HepG2 (cell line): Measurements from ENCODE around the gene GRAMD1A. TPM values are rescaled to one million over a fixed set of nuclear protein-coding genes. Genes with fewer than 3 reads are reported as not detected.

Experiments used
- ATAC-seq: fragments of 200-7000 bp; cut with Tn5 transposase; 3 replicates; pipeline ENCODE4 v1.9.1; 2020; ENCODE audit warnings: mild to moderate bottlenecking, moderate library complexity
- BruUV-seq: library from RNA; stranded (reverse); fragments of 400-500 nt; replicated peaks from 2 replicates; lab custom pipeline; 2021; lab: Mats Ljungman, UMichigan
- CTCF ChIA-PET: fragments of 300-600 bp; formaldehyde crosslinking; extraction: SDS; loops from one replicate; lab custom pipeline; 2021; ENCODE audit warnings: low total read pairs, inconsistent platforms, low intra/inter-chr PET ratio; lab: Yijun Ruan, JAX
- POLR2A ChIA-PET: fragments of 350-600 bp; sonication (Branson Sonifier 250); formaldehyde crosslinking; loops from one replicate; lab custom pipeline; 2020; ENCODE audit warnings: antibody characterized with exemption, inconsistent platforms; lab: Yijun Ruan, JAX
- DNase-seq: peaks from one replicate; pipeline ENCODE4 v3.0.0-alpha.2; 2015; ENCODE audit warnings: low spot score
- FAIRE-seq: peaks from 3 replicates; lab custom pipeline; 2011; peaks lifted over from hg19 to GRCh38; lab: Jason Lieb, UNC
- H2AFZ ChIP-seq: one replicate; pipeline ENCODE4 v1.6.1; 2011; ENCODE audit warnings: low read length, inconsistent platforms
- H3K27ac ChIP-seq: fragments of 300-600 bp; 3 replicates; pipeline ENCODE4 v1.8.0; 2011; ENCODE audit warnings: mixed run types, mild to moderate bottlenecking, mixed read lengths, low read length, inconsistent platforms; ENCODE audit not compliant: insufficient read depth; ENCODE audit errors: extremely low read length
- H3K27me3 ChIP-seq, 2 experiments: fragments of 200-600 bp in 1 of 2; 2 replicates in 1 of 2; 3 replicates in 1 of 2; pipeline versions ENCODE4 v1.6.0 to v1.8.0; 2011; ENCODE audit warnings: low read length in 2 of 2, mild to moderate bottlenecking in 2 of 2, moderate library complexity in 2 of 2, inconsistent platforms in 1 of 2; ENCODE audit not compliant: insufficient read depth in 2 of 2, control insufficient read depth in 1 of 2
- H3K36me3 ChIP-seq, 2 experiments: fragments of 200-600 bp in 1 of 2; replicated peaks in 1 of 2; 2 replicates in 1 of 2; 3 replicates in 1 of 2; pipeline versions ENCODE4 v1.5.1 to v1.8.0; 2011; ENCODE audit warnings: low read length in 2 of 2, inconsistent platforms in 1 of 2; ENCODE audit not compliant: insufficient read depth in 2 of 2, control insufficient read depth in 1 of 2
- H3K4me1 ChIP-seq: 2 replicates; pipeline ENCODE4 v1.5.1; 2012; ENCODE audit warnings: low read length, inconsistent platforms; ENCODE audit not compliant: insufficient read depth
- H3K4me2 ChIP-seq: 2 replicates; pipeline ENCODE4 v1.6.0; 2011; ENCODE audit warnings: low read depth, low read length, inconsistent platforms
- H3K4me3 ChIP-seq, 3 experiments: fragments of 200-600 bp in 1 of 3; sonication (generic), shearing (Covaris generic) in 1 of 3; replicated peaks in 1 of 3; 2 replicates each; pipeline ENCODE4 v1.5.1; 2011 to 2016; ENCODE audit warnings: low read length in 3 of 3, inconsistent platforms in 2 of 3, low read depth in 2 of 3, mild to moderate bottlenecking in 2 of 3, control low read depth in 1 of 3, mixed read lengths in 1 of 3; ENCODE audit not compliant: insufficient read depth in 1 of 3
- H3K79me2 ChIP-seq: one replicate; pipeline ENCODE4 v1.6.1; 2011; ENCODE audit warnings: low read length, inconsistent platforms; ENCODE audit not compliant: insufficient read depth
- H3K9ac ChIP-seq: 2 replicates; pipeline ENCODE4 v1.6.0; 2011; ENCODE audit warnings: mild to moderate bottlenecking, low read depth, low read length, inconsistent platforms; ENCODE audit not compliant: insufficient read depth
- H3K9me3 ChIP-seq: 2 replicates; pipeline ENCODE4 v1.5.1; 2012; ENCODE audit warnings: mild to moderate bottlenecking, low read length
- H4K20me1 ChIP-seq: 2 replicates; pipeline ENCODE4 v1.6.0; 2011; ENCODE audit warnings: inconsistent platforms, mild to moderate bottlenecking, low read length, moderate library complexity; ENCODE audit not compliant: insufficient read depth
- ARID2 ChIP-seq: sonication (generic); formaldehyde crosslinking; IDR thresholded peaks from 2 replicates; pipeline ENCODE4 v1.8.1; 2022; ENCODE audit warnings: mild to moderate bottlenecking, missing genetic modification reagents, borderline replicate concordance
- BORCS8-MEF2B ChIP-seq: sonication (generic); formaldehyde crosslinking; IDR thresholded peaks from 2 replicates; pipeline ENCODE4 v1.8.0; 2022; ENCODE audit warnings: mild to moderate bottlenecking, missing genetic modification reagents
- CCAR2 ChIP-seq: fragments of 200-400 bp; formaldehyde crosslinking; optimal IDR thresholded peaks from 2 replicates; pipeline ENCODE3; 2018; ENCODE audit warnings: low read depth, mild to moderate bottlenecking, low read length, moderate library complexity
- CREB1 ChIP-seq, 2 experiments: fragments of 450-650 bp in 1 of 2; IDR thresholded peaks; 2 replicates each; pipeline ENCODE4 v1.6.1; 2016 to 2017; ENCODE audit warnings: control low read depth in 1 of 2, mild to moderate bottlenecking in 1 of 2, missing compliant biosample characterization in 1 of 2, missing genetic modification characterization in 1 of 2
- EEA1 ChIP-seq: sonication (generic); formaldehyde crosslinking; IDR thresholded peaks from 2 replicates; pipeline ENCODE4 v1.5.1; 2020; ENCODE audit warnings: mild to moderate bottlenecking, missing genetic modification reagents, borderline replicate concordance
- GRHL1 ChIP-seq: sonication (generic); formaldehyde crosslinking; conservative IDR thresholded peaks from 2 replicates; pipeline ENCODE4 v1.8.0; 2022; ENCODE audit warnings: missing genetic modification reagents
- PAX8 ChIP-seq: sonication (generic); formaldehyde crosslinking; IDR thresholded peaks from 2 replicates; pipeline ENCODE4 v1.8.0; 2022; ENCODE audit warnings: mild to moderate bottlenecking, missing genetic modification reagents, borderline replicate concordance
- SALL2 ChIP-seq: sonication (generic); formaldehyde crosslinking; IDR thresholded peaks from 2 replicates; pipeline ENCODE4 v1.8.1; 2023; ENCODE audit warnings: mild to moderate bottlenecking, missing genetic modification reagents, inconsistent platforms
- SUZ12 ChIP-seq: fragments of 150-350 bp; IDR thresholded peaks from 2 replicates; pipeline ENCODE4 v1.6.1; 2014; ENCODE audit warnings: low read depth, low read length
- ZEB1 ChIP-seq: IDR thresholded peaks from 2 replicates; pipeline ENCODE4 v1.6.1; 2012; ENCODE audit warnings: mild to moderate bottlenecking, low read depth, inconsistent platforms; ENCODE audit not compliant: insufficient replicate concordance
- ZFAT ChIP-seq: sonication (generic); formaldehyde crosslinking; conservative IDR thresholded peaks from 2 replicates; pipeline ENCODE4 v1.8.1; 2023; ENCODE audit warnings: missing genetic modification reagents, inconsistent platforms
- ZNF180 ChIP-seq: sonication (generic); formaldehyde crosslinking; IDR thresholded peaks from 2 replicates; pipeline ENCODE4 v1.4.0; 2020; ENCODE audit warnings: low read depth, missing genetic modification reagents, borderline replicate concordance
- ZNF446 ChIP-seq: sonication (generic); formaldehyde crosslinking; IDR thresholded peaks from 2 replicates; pipeline ENCODE4 v1.5.0; 2020; ENCODE audit warnings: mild to moderate bottlenecking, missing genetic modification reagents
- ZSCAN21 ChIP-seq: sonication (generic); formaldehyde crosslinking; IDR thresholded peaks from 2 replicates; pipeline ENCODE4 v1.8.0; 2022; ENCODE audit warnings: mild to moderate bottlenecking, missing genetic modification reagents, moderate library complexity, borderline replicate concordance
- WGBS: methylation state at CpG from one replicate; pipeline ENCODE4 v1.1.6; 2017; ENCODE audit warnings: low lambda C conversion rate; 5-methylcytosine and 5-hydroxymethylcytosine counted together
- in situ Hi-C: cut with HindIII; loops from 2 replicates; pipeline ENCODE4 v1.10.0; 2017; ENCODE audit warnings: low pct_unique_long_range_greater_than_20kb; ENCODE audit not compliant: extremely low pct_ligation_motif_present
- intact Hi-C: fragments of 100-400 bp; cut with micrococcal nuclease; formaldehyde crosslinking; loops from one replicate; pipeline ENCODE4 v1.10.0; 2022; ENCODE audit not compliant: unreplicated experiment
- polyA plus RNA-seq, 8 experiments: library from polyadenylated mRNA; depleted of rRNA in 3 of 8; stranded (reverse) in 7 of 8; unstranded in 1 of 8; fragments of >200 nt; fragmentation: Illumina TruSeq in 4 of 8; extraction: Trizol in 4 of 8; gene quantifications; 2 replicates each; pipeline versions ENCODE4 v1.2.1 to v1.2.3, GENCODE V29; 2011 to 2016; ENCODE audit warnings: low read depth in 4 of 8, missing spikeins in 1 of 8, mixed read lengths in 1 of 8; ENCODE audit not compliant: insufficient read depth in 1 of 8
- total RNA-seq, 5 experiments: library from RNA; depleted of rRNA; stranded (reverse); fragments of >200 nt; fragmentation: Illumina TruSeq; extraction: Trizol; gene quantifications; 2 replicates each; pipeline ENCODE4 v1.2.3, GENCODE V29; 2016; ENCODE audit warnings: low read depth in 1 of 5
- TF ChIP-seq, protein P1 (sequence below): sonication (generic); formaldehyde crosslinking; IDR thresholded peaks from 2 replicates; pipeline ENCODE4 v1.5.0; 2020; ENCODE audit warnings: missing genetic modification reagents, mild to moderate bottlenecking, borderline replicate concordance

The GRAMD1A gene
- total and polyA plus RNA-seq, 2 of the 13 experiments (the other 11 are each of a cell fraction or from before 2014, with no cell fraction given): 14.7 to 181 TPM

DNA sequence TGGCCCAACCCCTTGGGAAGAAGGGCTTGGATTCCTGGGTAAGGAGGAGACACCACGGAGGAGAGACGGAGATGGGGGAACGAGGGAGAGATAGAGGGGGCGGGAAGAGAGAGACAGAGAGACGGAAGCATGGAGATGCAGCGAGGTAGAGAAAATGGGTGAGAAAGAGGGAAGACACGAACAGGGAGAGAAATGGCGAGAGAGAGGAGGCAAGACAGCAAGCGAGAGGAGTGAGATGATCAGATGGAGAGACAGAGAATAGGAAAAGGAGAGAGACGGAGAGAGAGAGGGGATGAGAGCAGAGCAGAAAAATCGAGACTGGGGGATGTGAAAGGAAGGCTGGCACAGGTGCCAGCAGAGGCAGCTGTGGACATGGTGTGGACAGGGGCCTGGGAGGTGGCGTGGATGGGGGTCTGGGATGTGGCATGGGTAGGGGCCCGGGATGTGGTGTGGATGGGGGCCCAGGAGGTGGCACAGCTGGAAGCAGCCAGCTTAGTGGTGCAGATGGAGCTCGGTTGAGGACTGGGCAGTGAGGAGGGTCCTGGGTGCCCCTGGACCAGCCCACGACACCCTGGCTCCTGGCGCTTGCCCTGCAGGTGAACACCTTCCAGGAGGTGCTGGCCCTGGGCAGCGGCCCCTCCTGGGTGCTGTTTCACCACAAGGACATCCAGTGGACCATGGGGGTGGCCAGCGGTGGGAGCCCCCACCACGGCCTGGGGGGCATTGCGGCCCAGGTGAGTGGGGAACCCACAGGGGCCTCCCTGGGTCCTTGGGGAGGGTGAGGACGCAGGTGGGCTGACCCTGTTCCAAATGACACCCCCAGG lies 75.3 kb downstream of the GRAMD1A start:
- no peak for DNase-seq
- no peak for FAIRE-seq
- Histone ChIP-seq H3K27ac (no peak overlapping the region), H3K4me1 (no peaks in the 10 kb centered on the region), H3K36me3 (no peaks in the 10 kb centered on the region), H3K27me3 (peaks cover 16 to 61% of the 10 kb centered on the region in 2 experiments), H4K20me1 (no peaks in the 10 kb centered on the region), H3K4me2 (no peak overlapping the region), H3K9ac (no peak overlapping the region), H3K79me2 (no peaks in the 10 kb centered on the region), H2AFZ (no peak overlapping the region), H3K4me3 (no peak overlapping the region), H3K9me3 (peaks cover 5% of the 10 kb centered on the region)
- BruUV-seq: no TSS peak
- 41% methylated on average over 13 of the region's 21 CpGs for WGBS
- ChIA-PET CTCF (no interaction called here), POLR2A (no interaction called here)
- no peak for ATAC-seq
- no peak for TF ChIP-seq PAX8 (CRISPR knock-in tag)
- TF ChIP-seq ZSCAN21 (CRISPR knock-in tag): no peak
- no peak for TF ChIP-seq SALL2 (CRISPR knock-in tag)
- TF ChIP-seq ZEB1: no peak
- no peak for TF ChIP-seq BORCS8-MEF2B (CRISPR knock-in tag)
- TF ChIP-seq EEA1 (CRISPR knock-in tag): no peak
- TF ChIP-seq CCAR2: no peak
- TF ChIP-seq ZNF446 (CRISPR knock-in tag): no peak
- no peak for TF ChIP-seq SUZ12
- TF ChIP-seq, protein P1, sequence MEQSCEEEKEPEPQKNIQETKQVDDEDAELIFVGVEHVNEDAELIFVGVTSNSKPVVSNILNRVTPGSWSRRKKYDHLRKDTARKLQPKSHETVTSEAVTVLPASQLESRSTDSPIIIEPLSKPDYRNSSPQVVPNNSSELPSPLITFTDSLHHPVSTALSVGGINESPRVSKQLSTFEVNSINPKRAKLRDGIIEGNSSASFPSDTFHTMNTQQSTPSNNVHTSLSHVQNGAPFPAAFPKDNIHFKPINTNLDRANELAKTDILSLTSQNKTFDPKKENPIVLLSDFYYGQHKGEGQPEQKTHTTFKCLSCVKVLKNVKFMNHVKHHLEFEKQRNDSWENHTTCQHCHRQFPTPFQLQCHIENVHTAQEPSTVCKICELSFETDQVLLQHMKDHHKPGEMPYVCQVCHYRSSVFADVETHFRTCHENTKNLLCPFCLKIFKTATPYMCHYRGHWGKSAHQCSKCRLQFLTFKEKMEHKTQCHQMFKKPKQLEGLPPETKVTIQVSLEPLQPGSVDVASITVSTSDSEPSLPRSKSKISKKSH (CRISPR knock-in tag): no peak
- TF ChIP-seq CREB1 (IDR thresholded peaks at IDR 0.05): no peak
- TF ChIP-seq CREB1 (CRISPR knock-in tag; IDR thresholded peaks at IDR 0.05): no peak
- TF ChIP-seq ZFAT (CRISPR knock-in tag): no peak
- TF ChIP-seq ZNF180: no peak
- TF ChIP-seq GRHL1 (CRISPR knock-in tag): no peak
- no peak for TF ChIP-seq ARID2 (CRISPR knock-in tag)
- intact Hi-C loops: no loop called here
- in situ Hi-C loops: no loop called here
